Psoas muscle (tissue), 8 donors: Measurements from ENCODE around the gene PPP4R4. TPM values are rescaled to one million over a fixed set of nuclear protein-coding genes. Genes with fewer than 3 reads are reported as not detected.
"Not testable (repeated sequence)": the region's sequence is repeated elsewhere in the genome, so short reads cannot be mapped to it uniquely, and the experiment has no call there.

Source experiments
- ATAC-seq, 4 donors: fragments of 200-7000 bp; cut with Tn5 transposase; one replicate each; pipeline ENCODE4 v1.9.1; 2020; ENCODE audit warnings: moderate library complexity in 3 of 4, mild to moderate bottlenecking in 2 of 4
- DNase-seq, 2 donors: peaks; one replicate each; pipeline ENCODE4 v3.0.0-alpha.2; 2020
- H3K27ac ChIP-seq: fragments of 200-600 bp; one replicate; pipeline ENCODE4 v1.8.0; 2022
- H3K27me3 ChIP-seq, 3 donors: fragments of 200-600 bp in 1 of 3; one replicate each; pipeline versions ENCODE4 v1.6.1 to v1.8.0; 2013 to 2022; ENCODE audit warnings: low read length in 2 of 3, mild to moderate bottlenecking in 2 of 3, moderate library complexity in 1 of 3; ENCODE audit not compliant: insufficient read depth in 3 of 3
- H3K36me3 ChIP-seq, 2 donors: fragments of 200-600 bp in 1 of 2; one replicate each; pipeline versions ENCODE4 v1.6.1 to v1.8.0; 2013 to 2022; ENCODE audit warnings: low read depth in 1 of 2, mild to moderate bottlenecking in 1 of 2, moderate library complexity in 1 of 2; ENCODE audit not compliant: insufficient read depth in 1 of 2
- H3K4me1 ChIP-seq: fragments of 200-600 bp; one replicate; pipeline ENCODE4 v1.8.0; 2022
- H3K4me3 ChIP-seq: fragments of 200-600 bp; one replicate; pipeline ENCODE4 v1.8.0; 2022; ENCODE audit warnings: mild to moderate bottlenecking
- H3K9me3 ChIP-seq: fragments of 200-600 bp; one replicate; pipeline ENCODE4 v1.8.0; 2022
- CTCF ChIP-seq: fragments of 200-600 bp; IDR thresholded peaks from one replicate; pipeline ENCODE4 v1.8.0; 2022; ENCODE audit warnings: antibody characterized with exemption
- WGBS, 3 donors: extraction: QIAGEN DNeasy Blood & Tissue Kit; methylation state at CpG; one replicate each; pipeline versions ENCODE4 v1.1.6 to v1.1.7; 2013; 5-methylcytosine and 5-hydroxymethylcytosine counted together
- intact Hi-C, 2 donors: fragments of 100-400 bp; cut with DNase I; formaldehyde crosslinking; loops; one replicate each; pipeline versions ENCODE4 v1.11.0 to v1.14.2; 2022
- polyA plus RNA-seq, 3 donors: library from polyadenylated mRNA; stranded (reverse); fragments of 200-250 nt; gene quantifications; one replicate each; pipeline ENCODE4 v1.2.3, GENCODE V29; 2013
- total RNA-seq, 4 donors: library from RNA; stranded (reverse); fragmentation: NEBNext Ultra II Directional in 2 of 4; extraction: Animal tissue kit (Norgen Biotek cat#: 25700) in 2 of 4; gene quantifications; one replicate each; pipeline versions ENCODE4 v1.2.1 to v1.2.4, GENCODE V29; 2021 to 2023
- donor health status: healthy with polysubstance abuse.
- donor health status: DM: no; HTN: no; CAD: no; lungs with moderate emphysema.
- donor health status: Bipolar disorder and iron deficiency.
- donor health status: healthy.
- donor health status: DM: yes; HTN: yes; CAD: no.
- donor health status: DM: no; HTN: no; CAD: no.
- donor health status: DM: no; HTN: no; CAD: no.
- donor health status: DM: yes; HTN: yes; CAD: no.

Gene PPP4R4
- total and polyA plus RNA-seq, 7 donors = 0.01 to 0.73 (median 0.19) TPM; not detected in 1

GRCh38 chr14:94269156-94269555 is 95.0 kb downstream of the PPP4R4 start:
- no peaks in the 10 kb centered on the region for H3K9me3 ChIP-seq
- H3K4me1 ChIP-seq = no peaks in the 10 kb centered on the region
- ATAC-seq = no peak
- no peaks in the 10 kb centered on the region for H3K36me3 ChIP-seq
- WGBS, 3 donors = 38 to 39% (median 39%) methylated on average over 10 of the region's 10 CpGs
- intact Hi-C loops = no loop called here
- TF ChIP-seq CTCF = no peak
- DNase-seq = no peak
- H3K4me3 ChIP-seq = no peak overlapping the region
- H3K27me3 ChIP-seq = peaks cover 0 to 11% (median 0%) of the 10 kb centered on the region in 3 donors
- no peak overlapping the region for H3K27ac ChIP-seq

GRCh38 chr14:94276898-94277561 is 102.9 kb downstream of the PPP4R4 start:
- WGBS, 3 donors = 81 to 87% (median 81%) methylated on average over 11 of the region's 11 CpGs
- H3K4me1 ChIP-seq, H3K36me3 ChIP-seq, H3K4me3 ChIP-seq, H3K27ac ChIP-seq, H3K9me3 ChIP-seq, ATAC-seq, DNase-seq, H3K27me3 ChIP-seq, intact Hi-C loops: not testable (repeated sequence)

- Histone ChIP-seq H3K27ac (no peak overlapping the region), H3K4me3 (no peak overlapping the region), H3K4me1 (no peaks in the 10 kb centered on the region), H3K36me3 (no peaks in the 10 kb centered on the region), H3K9me3 (no peaks in the 10 kb centered on the region), H3K27me3 (peaks cover 0 to 3% (median 0%) of the 10 kb centered on the region in 3 donors)
- ATAC-seq (no peak), DNase-seq (no peak)
- WGBS, 3 donors = 74 to 76% (median 76%) methylated on average over 2 of the region's 2 CpGs
- intact Hi-C loops = no loop called here
- no peak for TF ChIP-seq CTCF
Measured at GRCh38 chr14:94278731-94279130, 104.6 kb downstream of the PPP4R4 start.

- Histone ChIP-seq H3K4me3 (no peak overlapping the region), H3K4me1 (no peaks in the 10 kb centered on the region), H3K9me3 (no peaks in the 10 kb centered on the region), H3K36me3 (no peaks in the 10 kb centered on the region), H3K27ac (no peak overlapping the region), H3K27me3 (peaks cover 0 to 2% (median 0%) of the 10 kb centered on the region in 3 donors)
- no peak for TF ChIP-seq CTCF
- no peak for DNase-seq
- ATAC-seq = no peak
- intact Hi-C loops = no loop called here
- WGBS, 3 donors = 79 to 85% (median 83%) methylated on average over 2 of the region's 2 CpGs
Measured at GRCh38 chr14:94282991-94283723, 109.0 kb downstream of the PPP4R4 start.

GRCh38 chr14:94284221-94284620 is 110.1 kb downstream of the PPP4R4 start:
- Histone ChIP-seq H3K9me3 (no peaks in the 10 kb centered on the region), H3K27me3 (peaks cover 0 to 2% (median 0%) of the 10 kb centered on the region in 3 donors), H3K4me1 (no peaks in the 10 kb centered on the region), H3K36me3 (no peaks in the 10 kb centered on the region), H3K27ac (no peak overlapping the region), H3K4me3 (no peak overlapping the region)
- intact Hi-C loops = no loop called here
- whole genome bisulfite sequencing, 3 donors = 30 to 62% (median 53%) methylated on average over 2 of the region's 2 CpGs
- DNase-seq (no peak), ATAC-seq (no peak)
- no peak for TF ChIP-seq CTCF
